ENCODE data around the gene PGA3.
"Not testable (repeated sequence)": the region's sequence is repeated elsewhere in the genome, so short reads cannot be mapped to it uniquely, and the experiment has no call there.

PGA3 gene

GRCh38 chr11:61172356-61172755, 31.0 kb upstream of the PGA3 start:
- DNase-seq = no peak

DNA sequence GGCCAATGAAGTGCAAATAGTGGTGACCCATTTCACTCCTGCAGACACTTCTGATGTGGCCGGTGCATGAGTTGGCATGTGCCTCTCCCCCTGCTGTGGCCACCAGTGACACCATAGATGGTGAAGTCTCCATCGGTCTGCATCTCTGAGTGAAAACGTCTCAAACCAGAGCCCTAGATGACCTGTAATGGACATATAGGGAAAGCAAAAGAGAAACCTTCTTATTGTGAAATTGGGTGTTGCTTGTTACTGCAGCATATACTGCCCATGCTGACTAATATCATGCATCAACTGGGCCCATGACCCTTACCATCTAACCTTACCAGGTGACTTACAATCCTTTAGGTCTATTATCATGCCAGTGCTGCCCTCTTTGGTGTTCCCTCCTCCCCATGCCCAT, 30.4 kb upstream of the PGA3 start:
- no peak for DNase-seq

DNA sequence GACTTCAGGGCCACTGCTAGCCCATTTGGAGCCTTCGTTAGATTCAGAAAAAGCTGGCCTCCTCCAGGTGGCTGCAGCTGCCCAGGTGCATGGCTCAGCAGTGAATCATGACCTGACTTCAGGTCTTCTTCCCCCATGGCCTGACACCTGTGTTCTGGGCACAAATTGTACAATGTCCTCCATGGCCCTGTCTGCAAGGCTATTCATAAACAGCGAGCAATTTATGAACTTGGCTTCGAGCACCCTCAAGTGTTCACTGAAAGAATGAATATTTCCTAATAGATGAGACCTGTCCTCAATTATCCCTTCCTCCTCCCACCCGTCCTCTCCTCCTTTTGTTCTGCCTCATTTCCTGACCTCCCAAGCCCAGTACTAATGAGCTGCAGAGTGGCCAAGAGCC, 29.9 kb upstream of the PGA3 start:
- no peak for DNase-seq

GRCh38 chr11:61174273-61174672, 29.0 kb upstream of the PGA3 start:
- DNase-seq = no peak

- DNase-seq = no peak
Measured at GRCh38 chr11:61174949-61175348, 28.4 kb upstream of the PGA3 start.

- DNase-seq = no peak
Measured at GRCh38 chr11:61176446-61176845, 26.9 kb upstream of the PGA3 start.

- DNase-seq = not testable (repeated sequence)
Measured at GRCh38 chr11:61180205-61180604, 23.1 kb upstream of the PGA3 start.

- DNase-seq = no peak
Measured at GRCh38 chr11:61181489-61181888, 21.8 kb upstream of the PGA3 start.

- DNase-seq = no peak
Measured at GRCh38 chr11:61183645-61184044, 19.7 kb upstream of the PGA3 start.

- no peak for DNase-seq
Measured at GRCh38 chr11:61186504-61186903, 16.8 kb upstream of the PGA3 start.

DNA sequence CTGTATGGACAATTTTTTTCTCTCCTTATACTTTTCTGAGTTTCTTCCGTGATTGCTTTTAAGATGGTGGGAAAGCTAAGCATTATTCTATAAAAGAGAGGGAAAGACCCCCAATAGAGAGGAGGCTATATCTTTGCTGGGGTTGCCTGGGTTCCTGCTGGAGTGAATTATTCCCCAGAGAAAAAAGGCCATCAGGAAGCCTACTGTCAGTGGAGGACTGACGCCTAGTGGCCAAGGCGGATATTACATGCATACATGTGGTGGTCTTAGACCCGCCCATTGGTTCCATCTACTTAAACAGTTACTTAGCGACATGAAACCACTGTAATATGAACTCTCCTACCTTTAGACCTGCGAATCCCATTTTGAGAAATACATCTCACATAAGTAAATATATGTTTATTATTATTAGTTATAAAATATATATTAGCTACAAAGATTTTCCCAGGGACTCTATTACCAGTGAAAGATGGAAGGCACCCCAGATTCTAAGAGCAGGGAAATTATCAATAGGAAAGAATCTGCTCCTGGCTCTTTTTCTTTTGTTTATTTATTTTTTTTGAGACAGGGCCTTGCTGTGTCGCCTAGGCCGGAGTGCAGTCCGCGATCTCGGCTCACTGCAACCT, 15.7 kb upstream of the PGA3 start:
- DNase-seq = peak; percentile 88

DNA sequence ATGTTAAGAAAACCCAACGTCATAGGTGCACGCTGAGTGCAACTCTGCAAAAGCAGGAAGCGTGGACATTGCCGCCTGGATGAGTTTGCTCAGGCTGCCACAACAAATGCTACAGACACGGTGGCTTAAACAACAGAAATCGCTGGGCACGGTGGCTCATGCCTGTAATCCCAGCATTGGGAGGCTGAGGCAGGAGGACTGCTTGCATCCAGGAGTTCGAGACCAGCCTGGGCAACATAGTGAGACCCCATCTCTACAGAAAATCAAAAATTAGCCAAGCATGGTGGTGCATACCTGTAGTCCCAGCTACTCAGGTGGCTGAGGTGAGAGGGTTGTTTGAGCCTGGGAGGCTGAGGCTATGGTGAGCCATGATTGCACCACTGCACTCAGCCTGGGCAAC, 13.4 kb upstream of the PGA3 start:
- no peak for DNase-seq

GRCh38 chr11:61193596-61193995, 9.7 kb upstream of the PGA3 start:
- DNase-seq = no peak

DNA sequence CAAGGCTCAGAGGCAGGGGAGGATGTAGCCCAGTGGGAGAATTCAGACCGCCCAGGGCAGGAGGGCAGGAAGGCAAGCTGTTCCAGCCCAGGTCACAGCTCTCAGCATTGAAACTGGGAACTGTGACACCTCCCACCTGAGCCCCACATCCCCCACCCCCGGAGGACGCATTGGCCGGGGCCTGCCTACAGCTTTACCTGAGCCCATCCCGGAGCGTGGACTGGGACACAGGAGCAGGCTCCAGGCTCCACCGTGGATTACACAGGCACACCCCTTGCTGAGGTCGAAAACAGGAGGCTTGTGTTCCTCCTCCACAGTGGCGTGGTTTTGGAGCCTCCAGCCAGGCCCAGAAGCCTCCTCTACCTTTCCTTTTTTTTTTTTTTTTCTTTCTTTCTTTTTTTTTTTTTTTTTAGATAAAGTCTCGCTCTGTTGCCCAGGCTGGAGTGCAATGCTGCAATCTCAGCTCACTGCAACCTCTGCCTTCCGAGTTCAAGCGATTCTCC, 9.1 kb upstream of the PGA3 start:
- no peak for DNase-seq

DNA sequence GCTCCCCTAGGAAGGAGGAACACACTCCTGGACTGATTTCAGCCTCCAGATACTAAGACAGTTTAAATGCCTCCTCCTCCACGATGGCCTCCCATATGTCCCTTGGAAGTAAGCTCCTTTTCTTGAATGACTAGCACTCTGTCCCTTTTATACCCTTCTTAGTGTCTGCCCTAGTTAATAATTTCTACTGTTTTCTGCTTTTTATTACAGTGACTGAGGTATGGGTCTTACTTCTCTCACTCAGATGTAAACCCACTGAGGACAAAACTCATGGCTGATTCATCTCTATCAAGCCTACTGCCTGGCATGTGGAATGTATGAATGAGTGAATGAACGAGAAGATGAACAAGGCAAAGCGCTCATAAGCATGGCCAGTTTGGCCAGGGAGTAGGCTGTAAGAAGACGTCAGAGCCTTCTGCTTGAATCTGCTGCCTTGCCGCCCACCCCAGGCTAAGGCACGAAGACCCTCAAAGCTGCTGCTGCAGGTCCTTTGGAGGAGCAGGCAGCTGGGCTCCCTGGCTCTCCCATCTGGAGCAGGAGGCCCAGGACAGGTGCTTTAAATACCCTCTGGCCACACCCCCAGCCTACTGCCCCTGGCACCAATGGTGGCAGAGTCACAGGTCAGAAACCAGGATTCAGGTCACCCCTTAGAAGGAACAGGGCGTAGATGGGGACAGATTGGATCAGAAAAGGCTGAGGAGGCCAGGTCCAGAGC, 8.2 kb upstream of the PGA3 start:
- no peak for DNase-seq

DNA sequence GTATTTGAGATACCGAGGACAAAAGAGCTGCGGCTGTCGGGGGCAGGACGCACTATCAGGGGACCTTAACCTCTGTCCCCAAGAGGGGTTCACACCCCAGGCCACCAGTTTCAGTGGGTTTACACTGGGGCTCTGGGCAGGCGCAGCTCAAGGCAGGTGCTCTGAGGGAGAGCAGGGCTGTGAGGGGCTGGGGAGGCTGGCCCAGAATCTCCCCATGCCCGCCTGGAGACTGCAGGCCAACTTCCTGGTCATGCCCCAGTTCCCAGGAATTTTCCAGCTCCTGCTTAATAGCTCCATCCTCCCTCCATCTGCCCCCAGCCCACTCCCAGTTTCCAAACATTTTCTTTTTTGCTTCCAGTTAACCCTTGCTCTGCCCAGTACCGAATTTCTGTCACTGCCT, 7.6 kb upstream of the PGA3 start:
- DNase-seq = no peak

GRCh38 chr11:61198361-61198760, 5.0 kb upstream of the PGA3 start:
- DNase-seq = no peak

DNA sequence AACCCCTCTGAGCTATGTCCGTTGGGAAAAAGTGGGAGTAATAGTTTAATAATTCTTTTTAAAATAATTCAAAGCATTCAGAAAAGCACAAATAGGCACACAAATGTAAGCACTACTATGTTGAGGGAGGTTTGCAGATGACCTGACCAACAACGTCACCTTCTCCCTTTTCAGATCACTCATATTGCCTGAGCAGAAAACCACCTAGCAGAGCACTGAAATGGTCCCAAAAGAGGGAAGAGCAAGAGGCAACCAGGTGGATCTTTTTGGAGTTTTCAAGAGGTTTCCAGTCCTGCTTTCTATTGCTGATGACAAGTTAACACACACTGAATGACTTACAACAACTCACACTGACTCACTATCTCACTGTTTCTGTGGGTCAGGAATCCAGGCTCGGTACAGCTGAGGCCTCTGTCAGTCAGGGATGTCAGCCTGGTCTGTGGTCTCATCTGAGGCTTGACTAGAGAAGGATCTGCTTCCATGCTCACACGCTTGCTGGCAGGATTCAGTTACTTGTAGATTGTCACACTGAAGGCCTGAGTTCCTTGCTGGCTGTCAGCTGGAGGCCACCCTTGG, 4.3 kb upstream of the PGA3 start:
- no peak for DNase-seq

- no peak for DNase-seq
Measured at GRCh38 chr11:61201476-61201875, 1.8 kb upstream of the PGA3 start.

- DNase-seq = not testable (repeated sequence)
Measured at GRCh38 chr11:61203873-61204272, 558 bp downstream of the PGA3 start.

GRCh38 chr11:61204502-61205059, 1.3 kb downstream of the PGA3 start:
- not testable (repeated sequence) for DNase-seq

GRCh38 chr11:61207636-61208310, 4.5 kb downstream of the PGA3 start:
- not testable (repeated sequence) for DNase-seq

DNA sequence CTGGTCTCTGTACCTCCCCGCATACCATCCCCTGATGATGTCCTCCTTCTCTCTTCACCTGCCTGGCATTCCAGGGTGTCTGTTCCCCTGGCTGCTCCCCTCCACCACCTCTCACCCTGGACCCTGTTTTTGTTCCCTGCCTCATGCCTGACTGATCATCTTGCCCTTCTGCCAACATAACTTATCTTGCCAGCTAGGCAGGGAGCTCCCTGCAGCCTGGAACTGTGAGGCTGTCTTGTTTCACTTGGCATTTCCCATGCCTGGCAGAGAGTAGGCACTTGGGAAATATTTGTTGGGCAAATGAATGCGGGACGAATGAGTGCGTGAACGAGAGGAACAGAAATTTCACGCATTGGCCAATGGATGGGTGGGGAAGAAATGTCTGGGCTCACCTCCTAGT, 7.3 kb downstream of the PGA3 start:
- not testable (repeated sequence) for DNase-seq

All from CD4-positive, alpha-beta T cell treated with Interleukin-17A for 4 hours (primary cell).